OCI-LY3 (cell line): Measurements from ENCODE around the gene RAB24.

ENCODE experiments used
- CTCF ChIP-seq: fragments of 200-600, 300-600 bp; sonication (generic); IDR thresholded peaks from 2 replicates; pipeline ENCODE4 v1.5.1; 2014; ENCODE audit warnings: antibody characterized with exemption, low read length, low read depth
- EZH2phosphoT487 ChIP-seq: fragments of 200-600 bp; shearing (Covaris generic); IDR thresholded peaks from 2 replicates; pipeline ENCODE4 v1.6.1; 2018; ENCODE audit warnings: antibody characterized with exemption, mixed run types, low read depth

- TF ChIP-seq CTCF (no peak), EZH2phosphoT487 (no peak)
These were observed 24.3 kb upstream of the RAB24 start for GRCh38 chr5:177327539-177328522.
